22Rv1 (cell line): ENCODE measurements around the gene KCNH5.

ENCODE experiments used
- CTCF ChIP-seq: fragments of 450-650 bp; IDR thresholded peaks from 2 replicates; pipeline ENCODE4 v1.5.1; 2017; ENCODE audit warnings: mild to moderate bottlenecking
- ZFX ChIP-seq: fragments of 450-650 bp; IDR thresholded peaks from 2 replicates; pipeline ENCODE4 v1.6.1; 2017; ENCODE audit warnings: antibody characterized with exemption, borderline replicate concordance

DNA sequence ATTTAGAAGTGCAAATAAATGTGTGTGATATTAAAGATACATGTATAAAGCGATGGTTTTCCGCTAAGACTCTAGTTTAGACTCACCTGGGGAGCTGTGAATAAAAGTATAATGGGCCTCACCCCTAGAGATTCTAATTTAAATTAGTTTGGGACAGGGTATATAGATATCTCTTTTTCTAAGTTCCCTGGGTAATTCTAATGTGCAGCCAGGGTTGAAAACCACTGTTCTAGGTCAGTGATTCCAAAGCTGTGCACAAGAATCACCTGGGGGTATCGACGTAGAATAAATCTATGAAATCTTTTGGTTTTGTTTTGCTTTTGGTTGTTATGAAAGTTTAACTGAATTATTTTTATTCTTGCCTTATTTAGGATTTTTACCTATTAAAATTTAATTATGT is 302.1 kb downstream of the KCNH5 start:
- TF ChIP-seq CTCF (no peak), ZFX (no peak)
